ENCODE results near the gene SURF1.
A peak's percentile ranks its signal among the peaks of the same experiment; 100 is the strongest.
"Not testable (repeated sequence)": the region's sequence is repeated elsewhere in the genome, so short reads cannot be mapped to it uniquely, and the experiment has no call there.

Gene SURF1
- long read RNA-seq, donor 1, transcript SURF1-201 (9 exons, 1,093 nt): major isoform, 35 of 45 reads
- long read RNA-seq, donor 1, partial matches to known transcripts: 0 of 45 reads
- long read RNA-seq, donor 1, other reads (novel, unspliced or antisense): 0 of 45 reads
- long read RNA-seq, donor 2, transcript SURF1-201 (9 exons, 1,093 nt): major isoform, 14 of 16 reads
- long read RNA-seq, donor 2, partial matches to known transcripts: 0 of 16 reads
- long read RNA-seq, donor 2, other reads (novel, unspliced or antisense): 0 of 16 reads
- long read RNA-seq, donor 3, transcript SURF1-201 (9 exons, 1,093 nt): major isoform, 11 of 16 reads
- long read RNA-seq, donor 3, partial matches to known transcripts: 0 of 16 reads
- long read RNA-seq, donor 3, other reads (novel, unspliced or antisense): 0 of 16 reads
- long read RNA-seq, donor 4, transcript SURF1-201 (9 exons, 1,093 nt): major isoform, 10 of 10 reads
- long read RNA-seq, donor 4, partial matches to known transcripts: 0 of 10 reads
- long read RNA-seq, donor 4, other reads (novel, unspliced or antisense): 0 of 10 reads
- long read RNA-seq, donor 5, transcript SURF1-201 (9 exons, 1,093 nt): major isoform, 28 of 30 reads
- long read RNA-seq, donor 5, partial matches to known transcripts: 0 of 30 reads
- long read RNA-seq, donor 5, other reads (novel, unspliced or antisense): 0 of 30 reads
- long read RNA-seq, donor 6, transcript SURF1-201 (9 exons, 1,093 nt): major isoform, 25 of 34 reads
- long read RNA-seq, donor 6, partial matches to known transcripts: 0 of 34 reads
- long read RNA-seq, donor 6, other reads (novel, unspliced or antisense): 0 of 34 reads
- long read RNA-seq, donor 7, transcript SURF1-201 (9 exons, 1,093 nt): major isoform, 38 of 128 reads
- long read RNA-seq, donor 7, transcript SURF1-205 (8 exons, 991 nt): minor isoform, 5 of 128 reads
- long read RNA-seq, donor 7, partial matches to known transcripts: 34 of 128 reads
- long read RNA-seq, donor 7, other reads (novel, unspliced or antisense): 46 of 128 reads
- long read RNA-seq, donor 8, transcript SURF1-201 (9 exons, 1,093 nt): major isoform, 15 of 55 reads
- long read RNA-seq, donor 8, partial matches to known transcripts: 16 of 55 reads
- long read RNA-seq, donor 8, other reads (novel, unspliced or antisense): 22 of 55 reads

DNA sequence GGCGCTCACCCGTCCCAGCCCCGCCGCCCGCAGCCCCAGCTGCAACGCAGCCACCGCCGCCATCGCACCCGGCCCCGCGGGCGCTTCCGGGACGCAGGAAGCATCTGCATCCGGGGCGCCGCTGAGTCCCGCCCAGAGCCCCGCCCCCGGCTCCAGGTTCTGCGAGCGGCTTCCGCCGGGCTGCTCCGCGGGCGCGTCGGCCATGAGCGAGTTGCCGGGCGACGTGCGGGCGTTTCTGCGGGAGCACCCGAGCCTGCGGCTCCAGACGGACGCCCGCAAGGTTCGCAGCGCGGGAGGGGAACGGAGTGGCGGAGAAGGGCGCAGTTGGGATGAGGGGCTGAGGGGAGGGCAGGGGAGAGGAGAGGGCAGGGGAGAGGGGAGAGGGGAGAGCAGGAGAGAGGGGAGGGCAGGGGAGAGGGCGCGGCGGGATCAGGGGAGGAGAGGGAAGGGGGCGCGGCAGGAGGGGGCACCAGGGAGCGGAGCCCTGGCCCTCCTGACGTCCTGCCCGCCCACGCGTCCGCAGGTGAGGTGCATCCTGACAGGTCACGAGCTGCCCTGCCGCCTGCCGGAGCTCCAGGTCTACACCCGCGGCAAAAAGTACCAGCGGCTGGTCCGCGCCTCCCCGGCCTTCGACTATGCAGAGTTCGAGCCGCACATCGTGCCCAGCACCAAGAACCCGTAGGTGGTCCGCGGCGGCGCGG lies at the start of gene SURF1, which contains the start of gene SURF2:
SURF1 (minus strand) TSS at position 97 of the 701 bp plus-strand sequence; CDS start at position 63, 34 bp downstream.
SURF2 (plus strand) TSS at position 160 of the 701 bp plus-strand sequence; CDS start at position 203, 43 bp downstream.
- peak; percentile 70 for DNase-seq

GRCh38 chr9:133405508-133406438 lies 49.5 kb upstream of the SURF1 start:
- DNase-seq: no peak

- DNase-seq: no peak
These were observed 48.2 kb upstream of the SURF1 start for GRCh38 chr9:133404454-133405002.

- no peak for DNase-seq
These were observed 47.6 kb upstream of the SURF1 start for GRCh38 chr9:133403766-133404453.

DNA sequence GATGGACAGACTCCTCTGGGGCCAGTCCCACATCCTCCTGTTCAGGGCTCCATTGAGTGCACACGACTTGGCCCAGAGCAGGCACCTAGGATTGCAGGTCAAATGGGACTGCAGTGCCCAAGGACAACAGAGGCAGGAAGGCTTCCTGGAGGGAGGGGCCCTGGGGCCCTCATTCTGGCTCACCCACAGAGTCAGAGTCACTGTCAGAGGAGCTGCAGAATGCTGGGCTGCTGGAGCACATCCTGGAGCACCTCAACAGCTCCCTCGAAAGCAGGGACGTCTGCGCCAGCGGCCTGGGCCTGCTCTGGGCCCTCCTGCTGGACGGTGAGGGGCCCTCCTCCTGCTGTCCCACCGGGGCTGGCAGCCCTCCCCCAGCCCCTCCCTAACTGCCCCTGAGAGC lies 46.4 kb upstream of the SURF1 start:
- no peak for DNase-seq

DNA sequence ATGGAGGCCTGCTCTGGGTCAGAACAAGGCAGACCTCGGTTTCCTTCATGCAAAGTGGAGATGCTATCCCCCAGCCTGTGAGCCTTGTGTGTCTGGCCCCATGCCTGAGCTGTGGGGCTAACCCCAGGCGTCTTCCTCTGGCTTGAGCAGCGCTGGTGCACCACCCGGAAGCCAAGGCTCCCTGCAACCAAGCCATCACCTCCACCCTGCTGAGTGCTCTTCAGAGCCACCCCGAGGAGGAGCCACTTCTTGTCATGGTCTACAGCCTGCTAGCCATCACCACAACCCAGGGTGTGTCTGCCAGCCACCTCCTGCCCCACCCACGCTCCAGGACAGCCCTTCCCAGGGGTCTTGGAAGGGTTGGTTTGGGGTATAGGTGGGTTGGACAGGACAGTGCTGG lies 45.3 kb upstream of the SURF1 start:
- no peak for DNase-seq

DNA sequence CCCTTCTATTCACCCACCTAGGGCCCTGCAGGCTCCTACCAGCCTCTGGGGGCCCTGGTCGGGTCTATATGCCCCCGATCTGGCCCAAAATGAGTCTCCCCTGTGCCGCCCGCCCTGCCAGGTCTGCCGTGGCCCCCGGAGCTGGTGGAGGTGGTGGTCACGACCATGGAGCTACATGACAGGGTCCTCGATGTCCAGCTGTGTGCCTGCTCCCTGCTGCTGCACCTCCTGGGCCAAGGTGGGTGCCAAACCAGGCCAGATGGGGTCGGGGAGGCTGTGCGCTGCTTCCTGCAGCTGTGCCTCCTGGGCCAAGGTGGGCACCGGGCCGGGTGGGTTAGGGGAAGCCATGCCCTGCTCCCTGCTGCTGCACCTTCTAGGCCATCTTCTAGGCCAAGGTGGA lies 44.0 kb upstream of the SURF1 start:
- no peak for DNase-seq

DNA sequence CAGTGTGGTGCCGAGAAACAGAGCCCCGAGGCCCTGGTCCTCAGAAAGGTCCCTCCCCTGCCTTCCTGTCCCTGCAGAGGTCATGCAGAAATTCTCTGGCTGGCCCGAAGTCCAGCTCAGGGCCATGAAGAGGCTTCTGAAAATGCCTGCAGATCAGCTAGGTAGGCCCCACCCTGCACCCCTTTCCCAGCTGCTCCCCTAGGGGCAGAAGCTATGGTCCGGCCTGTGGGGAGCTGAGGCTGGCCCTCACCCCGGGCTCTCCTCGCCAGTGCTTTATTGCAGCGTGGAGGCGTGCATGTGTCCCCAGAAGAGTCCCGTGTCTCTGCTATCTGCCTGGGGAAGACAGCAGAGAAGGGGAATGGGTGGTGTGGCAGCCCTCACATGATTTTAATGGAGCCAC lies 41.6 kb upstream of the SURF1 start:
- no peak for DNase-seq

- DNase-seq: no peak
These were observed 41.1 kb upstream of the SURF1 start for GRCh38 chr9:133397370-133397769.

DNA sequence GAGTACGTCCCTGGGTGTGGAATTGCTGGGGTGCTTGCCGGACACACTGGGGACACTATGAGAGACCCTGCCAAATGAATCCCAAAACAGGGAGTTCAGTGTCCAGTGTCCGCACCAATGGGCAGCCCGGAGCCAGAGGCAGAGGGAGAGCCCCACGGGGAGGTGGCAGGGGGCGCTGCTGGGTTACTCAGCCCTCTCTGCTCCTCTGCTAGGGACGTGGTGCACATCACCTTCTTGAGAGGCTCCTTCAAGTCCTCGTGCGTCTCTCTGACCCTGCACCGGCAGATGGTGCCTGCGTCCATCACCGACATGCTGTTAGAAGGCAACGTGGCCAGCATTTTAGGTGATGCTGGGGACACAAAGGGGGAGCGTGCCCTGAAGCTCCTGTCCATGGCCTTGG lies 40.7 kb upstream of the SURF1 start:
- DNase-seq: no peak

GRCh38 chr9:133394687-133395271 lies 38.5 kb upstream of the SURF1 start:
- no peak for DNase-seq

GRCh38 chr9:133393399-133393798 lies 37.1 kb upstream of the SURF1 start:
- no peak for DNase-seq

DNA sequence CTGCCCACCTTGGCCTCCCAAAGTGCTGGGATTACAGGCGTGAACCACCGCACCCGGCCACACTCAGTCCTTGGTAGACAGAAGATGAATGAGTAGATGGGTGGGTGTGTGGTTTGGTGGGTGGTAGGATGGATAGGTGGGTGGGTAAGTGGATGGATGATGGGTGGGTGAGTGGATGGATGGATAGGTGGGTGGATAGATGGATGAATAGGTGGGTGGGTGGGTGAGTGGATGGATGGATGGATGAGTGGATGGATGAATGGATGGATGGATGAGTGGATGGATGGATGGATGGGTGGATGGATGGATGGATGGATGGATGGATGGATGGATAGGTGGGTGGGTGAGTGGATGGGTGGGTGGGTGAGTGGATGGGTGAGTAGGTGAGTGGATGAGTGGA lies 36.0 kb upstream of the SURF1 start:
- not testable (repeated sequence) for DNase-seq

DNA sequence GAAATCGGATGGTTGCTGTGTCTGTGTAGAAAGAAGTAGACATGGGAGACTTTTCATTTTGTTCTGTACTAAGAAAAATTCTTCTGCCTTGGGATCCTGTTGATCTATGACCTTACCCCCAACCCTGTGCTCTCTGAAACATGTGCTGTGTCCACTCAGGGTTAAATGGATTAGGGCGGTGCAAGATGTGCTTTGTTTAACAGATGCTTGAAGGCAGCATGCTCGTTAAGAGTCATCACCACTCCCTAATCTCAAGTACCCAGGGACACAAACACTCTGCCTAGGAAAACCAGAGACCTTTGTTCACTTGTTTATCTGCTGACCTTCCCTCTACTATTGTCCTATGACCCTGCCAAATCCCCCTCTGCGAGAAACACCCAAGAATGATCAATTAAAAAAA lies 35.2 kb upstream of the SURF1 start:
- not testable (repeated sequence) for DNase-seq

DNA sequence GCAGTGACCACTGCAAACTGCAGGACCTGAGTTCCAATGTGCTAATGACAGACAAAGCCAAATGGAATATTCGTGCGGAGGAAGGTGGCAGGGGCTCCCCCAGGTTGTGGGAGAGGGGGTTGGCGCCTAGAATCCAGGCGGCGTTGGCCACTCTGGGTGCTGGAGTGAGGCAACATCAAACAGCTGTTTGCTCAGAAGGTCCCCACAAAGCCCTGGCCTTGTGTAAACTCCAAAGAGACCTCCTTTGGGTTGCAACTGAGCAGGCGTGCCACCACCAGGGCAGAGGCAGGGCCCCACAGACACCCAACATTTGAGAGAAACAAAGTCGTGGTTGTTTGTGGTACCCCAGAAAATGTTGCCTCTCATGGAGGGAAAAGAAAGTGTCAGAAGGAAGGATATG lies 34.4 kb upstream of the SURF1 start:
- no peak for DNase-seq

GRCh38 chr9:133389562-133389961 lies 33.3 kb upstream of the SURF1 start:
- DNase-seq: no peak

GRCh38 chr9:133389025-133389557 lies 32.8 kb upstream of the SURF1 start:
- no peak for DNase-seq

DNA sequence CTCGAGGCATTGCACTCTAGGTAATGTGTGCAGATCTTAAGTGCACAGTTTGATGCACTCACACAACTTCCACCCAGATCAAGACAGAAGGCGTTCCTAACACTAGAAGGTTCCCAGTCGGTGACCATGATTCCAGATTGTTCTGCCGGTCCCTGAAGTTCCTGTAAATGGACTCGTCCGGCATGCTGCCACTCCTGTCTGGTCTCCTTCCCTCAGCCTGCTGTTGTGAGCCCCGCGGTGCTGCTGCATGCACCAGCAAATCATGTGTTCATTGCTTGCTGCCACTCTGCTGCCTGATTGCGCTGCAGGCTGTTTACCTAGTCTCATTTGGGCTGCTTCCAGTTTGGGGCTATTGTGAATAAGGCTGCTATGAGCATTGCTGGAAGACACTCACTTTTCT lies 31.4 kb upstream of the SURF1 start:
- no peak for DNase-seq

DNA sequence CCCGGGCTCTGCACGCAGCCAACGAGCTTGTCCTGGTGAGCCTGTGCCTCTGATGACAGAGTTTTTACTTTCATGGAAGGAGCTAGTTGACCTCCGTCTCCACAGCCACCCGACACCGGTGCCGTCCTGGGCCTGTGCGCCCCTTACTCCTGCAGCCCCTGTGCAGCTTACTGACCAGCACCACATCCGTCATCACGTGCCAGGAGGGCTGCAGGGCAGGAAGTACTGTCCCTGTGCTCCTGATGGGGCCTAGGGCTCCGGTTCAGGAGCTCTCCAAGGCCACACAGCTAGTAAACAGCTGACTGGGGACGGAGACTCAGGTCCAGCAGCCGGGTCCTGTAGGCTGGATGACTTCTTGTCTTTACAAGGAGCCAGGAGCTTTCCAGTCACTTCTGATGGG lies 30.1 kb upstream of the SURF1 start:
- DNase-seq: no peak

Measured in right kidney (tissue), 9 donors.